ENCODE measurements around the gene ST3GAL4.
"Not testable (repeated sequence)": the region's sequence is repeated elsewhere in the genome, so short reads cannot be mapped to it uniquely, and the experiment has no call there.

Gene ST3GAL4

DNA sequence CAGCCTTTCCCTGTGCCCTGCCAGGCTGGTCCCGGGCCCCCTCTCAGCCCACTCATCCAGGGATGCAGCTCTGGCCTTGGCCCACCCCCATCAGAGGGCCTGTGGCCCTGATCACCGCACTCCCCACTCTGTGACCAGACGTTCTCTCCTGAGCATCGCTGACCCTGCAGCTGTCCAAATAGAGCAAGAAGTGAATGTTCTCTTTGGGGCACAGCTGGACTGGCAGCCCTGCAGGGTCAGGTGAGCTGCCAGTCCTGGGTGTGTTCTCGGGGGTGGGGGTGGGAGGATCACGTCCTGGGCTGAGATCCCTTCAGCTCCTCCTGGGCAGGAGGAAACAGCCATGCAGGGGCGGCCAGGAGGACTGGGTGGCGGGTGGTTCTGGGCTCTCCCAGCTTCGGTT is 9.2 kb downstream of the ST3GAL4 start:
- DNase-seq (ENCODE audit: low spot score), result not testable (repeated sequence)

DNA sequence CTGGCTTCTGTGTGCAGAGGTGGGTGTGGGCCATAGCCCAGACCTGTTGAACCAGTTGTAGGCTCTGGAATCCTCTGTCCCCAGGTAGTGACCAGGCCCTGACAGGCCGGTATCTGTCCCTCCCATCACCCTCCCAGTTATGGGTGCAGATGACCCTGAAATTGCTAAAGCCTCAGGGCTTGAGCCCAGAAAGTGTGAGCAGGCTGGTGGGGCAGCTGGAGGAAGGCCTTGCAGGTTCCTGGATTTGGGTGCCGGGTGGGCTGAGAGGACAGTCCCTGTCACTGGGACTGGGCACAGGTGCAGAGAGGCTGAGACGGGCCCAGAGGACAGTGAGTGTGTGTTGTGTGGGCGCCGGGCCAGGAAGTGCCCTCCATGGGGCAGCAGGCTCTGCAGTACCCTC is 10.0 kb downstream of the ST3GAL4 start:
- DNase-seq (ENCODE audit: low spot score), result not testable (repeated sequence)

GRCh38 chr11:126366064-126366822 is 10.8 kb downstream of the ST3GAL4 start:
- no peak for DNase-seq (ENCODE audit: low spot score)

DNA sequence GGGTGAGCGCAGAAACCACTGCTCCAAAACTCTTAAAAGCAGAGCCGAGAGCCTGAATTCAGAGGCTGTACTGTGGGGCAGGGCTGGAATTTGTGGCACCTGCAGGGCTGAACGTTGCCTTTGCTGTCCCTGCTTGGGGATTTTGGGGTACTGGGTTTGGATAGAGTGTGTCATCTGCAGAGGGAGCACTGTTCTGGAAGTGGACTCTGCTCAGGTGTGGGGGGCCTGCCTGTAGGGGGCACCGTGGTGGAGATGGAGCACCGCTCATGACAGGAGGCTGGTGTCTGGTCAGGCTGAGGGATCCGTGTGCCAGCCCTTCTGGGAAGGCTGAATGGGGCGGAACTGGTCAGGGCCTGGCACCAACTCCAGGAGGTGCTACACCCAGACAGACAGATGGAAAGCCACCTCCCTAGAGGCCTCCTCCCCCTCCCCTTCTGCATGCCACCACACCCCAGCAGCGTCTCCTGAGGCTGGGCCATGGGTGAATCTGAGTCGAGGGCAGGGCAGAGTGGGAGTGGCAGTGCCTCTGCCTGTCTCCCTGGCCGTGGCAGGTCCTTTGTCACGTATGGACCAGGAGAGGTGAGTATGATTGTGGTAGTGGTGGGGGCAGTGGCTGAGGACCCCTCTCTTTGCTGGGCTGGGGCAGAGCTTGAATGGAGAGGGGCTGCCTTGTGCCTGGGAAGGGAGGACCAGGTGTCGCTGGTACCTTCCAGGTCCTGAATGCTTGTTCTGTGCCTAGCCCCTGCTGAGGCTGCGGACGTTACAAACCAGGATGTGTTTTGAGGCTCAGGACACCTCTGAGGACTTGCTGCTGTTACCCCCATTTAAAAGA is 11.6 kb downstream of the ST3GAL4 start:
- not testable (repeated sequence) for DNase-seq (ENCODE audit: low spot score)

GRCh38 chr11:126367806-126368205 is 12.3 kb downstream of the ST3GAL4 start:
- not testable (repeated sequence) for DNase-seq (ENCODE audit: low spot score)

DNA sequence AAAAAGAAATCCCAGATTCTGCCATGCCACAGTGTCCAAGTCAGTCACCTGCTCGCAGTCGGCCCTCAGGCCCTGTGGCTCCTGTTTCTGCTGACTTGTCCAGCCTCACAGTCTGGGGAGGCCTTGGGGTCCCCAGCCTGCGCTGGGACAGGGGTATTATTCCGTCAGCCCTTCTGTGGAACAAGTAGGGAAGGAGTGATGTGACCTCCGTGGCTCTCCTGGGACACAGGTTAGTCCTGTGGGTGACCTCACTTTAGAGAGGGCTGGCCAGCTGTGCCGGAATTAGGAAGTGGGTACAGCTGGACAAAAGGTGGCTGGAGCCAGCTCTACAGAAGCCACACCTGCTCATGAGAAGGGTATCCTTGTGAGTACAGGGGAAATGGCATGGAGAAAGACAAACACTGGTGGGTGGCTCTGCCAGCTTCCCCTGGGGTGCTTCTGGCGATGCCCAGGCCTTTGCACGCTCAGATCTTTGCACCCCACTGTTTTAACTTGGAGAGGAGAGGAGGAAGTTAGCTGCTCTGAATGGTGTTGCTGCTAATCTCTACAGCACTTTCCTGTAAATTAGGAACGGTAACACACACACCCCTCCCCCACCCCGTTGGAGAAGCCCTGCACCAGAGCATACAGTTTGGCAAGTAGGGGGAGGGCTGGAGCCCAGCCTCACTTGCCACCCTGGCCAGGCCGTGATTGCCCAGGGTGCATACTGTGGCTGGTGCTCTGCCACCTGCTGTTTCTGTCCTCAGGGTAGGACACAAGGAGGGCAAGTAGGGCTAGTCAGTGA is 13.0 kb downstream of the ST3GAL4 start:
- DNase-seq (ENCODE audit: low spot score), result not testable (repeated sequence)

DNA sequence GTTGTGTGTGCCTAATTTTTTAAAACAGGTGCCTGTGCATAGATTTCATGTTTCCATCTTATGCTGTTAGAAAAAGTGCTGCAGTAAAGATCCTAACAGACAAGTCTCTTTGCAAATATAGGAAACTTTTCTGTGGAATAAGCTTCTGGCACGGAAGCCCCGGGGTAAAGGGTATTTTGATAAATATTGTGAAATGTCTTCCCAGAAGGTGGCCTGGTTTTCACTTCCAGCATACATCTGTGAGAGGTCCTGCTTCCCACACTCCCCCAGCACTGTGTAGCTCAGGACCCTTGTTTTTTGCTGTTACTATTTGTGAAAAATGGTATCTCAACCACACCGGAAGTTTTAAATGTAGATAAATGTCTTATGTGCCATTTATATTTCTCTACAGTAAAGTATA is 14.5 kb downstream of the ST3GAL4 start:
- no peak for DNase-seq (ENCODE audit: low spot score)

DNA sequence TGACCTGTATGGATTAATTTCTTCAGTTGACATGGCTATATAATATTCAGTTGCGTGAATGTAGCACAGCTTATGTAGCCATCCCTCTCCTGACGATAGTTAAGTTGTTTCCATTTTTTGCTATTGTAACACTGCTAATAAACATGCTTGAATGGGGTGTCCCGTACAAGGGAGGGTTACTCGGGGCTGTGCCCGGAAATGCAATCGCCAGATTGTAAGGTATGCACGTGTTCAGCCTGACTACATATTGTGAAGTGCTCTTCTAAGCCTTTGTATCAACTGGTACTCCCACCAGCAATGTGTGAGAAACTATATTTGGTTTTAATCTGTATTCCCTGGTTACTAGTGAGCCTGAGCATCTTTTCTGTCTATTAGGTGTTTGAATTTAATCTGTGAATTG is 16.1 kb downstream of the ST3GAL4 start:
- DNase-seq (ENCODE audit: low spot score), result no peak

DNA sequence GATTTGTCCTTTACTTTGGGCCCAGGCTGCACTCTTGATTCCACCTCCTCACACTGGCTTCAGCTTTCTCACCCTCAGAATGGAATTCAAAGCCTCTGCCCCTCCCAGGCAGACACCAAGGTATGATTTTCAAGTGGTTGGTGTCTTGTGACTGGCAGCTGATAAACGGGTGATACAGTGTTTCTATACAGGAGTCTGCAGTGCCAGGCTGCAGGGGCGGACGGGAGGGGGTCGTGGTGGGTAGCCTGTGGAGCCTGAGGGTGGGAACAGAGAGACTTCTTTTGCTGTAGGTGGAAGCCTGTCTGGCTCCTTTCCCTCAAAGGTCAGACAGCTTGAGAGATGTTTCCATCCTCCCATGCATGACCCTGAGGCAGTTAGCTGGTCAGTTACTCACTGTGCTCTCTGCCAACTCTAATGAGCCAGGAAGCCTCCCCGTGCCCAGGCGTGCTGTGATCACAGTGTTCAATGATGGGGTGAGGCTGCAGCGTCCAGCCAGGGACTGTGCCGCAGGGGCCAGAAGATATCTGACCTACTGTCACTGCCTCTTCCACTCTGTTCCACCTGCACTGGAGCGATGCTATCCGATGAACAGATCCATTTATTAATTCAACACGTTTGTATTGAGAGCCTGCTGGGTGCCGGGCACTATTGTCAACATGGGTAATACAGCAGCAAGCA is 18.0 kb downstream of the ST3GAL4 start:
- DNase-seq (ENCODE audit: low spot score), result not testable (repeated sequence)

DNA sequence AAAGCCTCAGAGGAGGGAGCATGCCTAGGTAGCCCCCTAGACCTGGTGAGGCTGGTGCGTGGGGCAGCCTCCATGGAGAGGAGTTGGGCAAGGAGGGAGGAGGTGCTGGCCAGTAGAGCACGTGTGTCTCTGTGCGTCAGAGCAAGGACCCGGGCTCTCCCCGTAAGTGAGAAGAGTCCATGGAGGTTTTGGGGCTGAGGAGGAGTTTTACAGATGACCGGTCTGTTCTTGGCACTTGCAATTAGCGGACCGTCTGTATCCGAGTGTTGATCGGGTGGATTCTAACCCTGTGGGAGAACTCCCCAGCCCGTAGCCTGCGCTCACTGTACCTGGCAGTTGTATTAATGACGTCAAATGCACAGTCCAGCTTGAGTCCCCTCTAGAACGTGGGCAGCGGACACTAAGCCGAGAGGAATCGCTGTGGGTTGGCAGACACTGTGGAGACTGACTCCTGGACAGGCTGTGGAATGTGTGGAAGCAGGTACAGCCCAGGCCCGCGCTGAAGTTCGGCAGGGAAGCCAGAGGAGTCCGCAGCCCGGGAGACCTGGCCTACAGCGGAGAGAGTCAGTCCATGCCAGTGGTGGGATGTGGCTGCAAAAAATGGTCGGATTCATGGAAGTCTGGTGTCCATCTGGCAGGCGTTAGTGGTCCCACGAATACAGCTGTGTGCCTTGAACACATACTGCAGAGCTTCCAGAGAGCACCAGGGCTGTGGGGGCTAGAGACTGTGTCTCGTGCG is 19.2 kb downstream of the ST3GAL4 start:
- DNase-seq (ENCODE audit: low spot score), result not testable (repeated sequence)

GRCh38 chr11:126375726-126376125 is 20.2 kb downstream of the ST3GAL4 start:
- DNase-seq (ENCODE audit: low spot score), result no peak

- DNase-seq (ENCODE audit: low spot score), result no peak
Observed at GRCh38 chr11:126378763-126379162, 23.3 kb downstream of the ST3GAL4 start.

DNA sequence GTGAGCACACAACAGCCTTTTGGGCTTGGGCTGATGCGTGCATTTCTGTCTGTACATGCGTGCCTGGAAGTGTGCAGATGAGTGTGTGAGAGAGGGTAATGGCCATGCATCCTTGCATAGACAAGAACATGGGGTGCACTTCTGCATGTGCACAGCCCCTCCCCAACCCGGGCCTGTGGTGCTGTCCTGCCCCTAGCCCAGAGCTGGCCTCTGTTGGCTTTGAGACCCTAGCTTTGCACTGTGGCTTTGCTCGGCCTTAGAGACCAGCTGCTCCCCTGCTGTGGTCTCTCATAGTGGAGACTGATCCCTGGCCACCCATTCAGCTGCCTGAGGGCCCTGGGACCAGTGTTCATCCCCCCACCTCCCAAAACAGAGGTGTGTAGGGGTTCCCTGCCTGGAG is 25.4 kb downstream of the ST3GAL4 start:
- no peak for DNase-seq (ENCODE audit: low spot score)

- DNase-seq (ENCODE audit: low spot score), result not testable (repeated sequence)
Observed at GRCh38 chr11:126381960-126382359, 26.5 kb downstream of the ST3GAL4 start.

GRCh38 chr11:126382641-126383040 is 27.2 kb downstream of the ST3GAL4 start:
- DNase-seq (ENCODE audit: low spot score), result not testable (repeated sequence)

- no peak for DNase-seq (ENCODE audit: low spot score)
Observed at GRCh38 chr11:126383339-126384335, 28.2 kb downstream of the ST3GAL4 start.

- no peak for DNase-seq (ENCODE audit: low spot score)
Observed at GRCh38 chr11:126384449-126385070, 29.1 kb downstream of the ST3GAL4 start.

DNA sequence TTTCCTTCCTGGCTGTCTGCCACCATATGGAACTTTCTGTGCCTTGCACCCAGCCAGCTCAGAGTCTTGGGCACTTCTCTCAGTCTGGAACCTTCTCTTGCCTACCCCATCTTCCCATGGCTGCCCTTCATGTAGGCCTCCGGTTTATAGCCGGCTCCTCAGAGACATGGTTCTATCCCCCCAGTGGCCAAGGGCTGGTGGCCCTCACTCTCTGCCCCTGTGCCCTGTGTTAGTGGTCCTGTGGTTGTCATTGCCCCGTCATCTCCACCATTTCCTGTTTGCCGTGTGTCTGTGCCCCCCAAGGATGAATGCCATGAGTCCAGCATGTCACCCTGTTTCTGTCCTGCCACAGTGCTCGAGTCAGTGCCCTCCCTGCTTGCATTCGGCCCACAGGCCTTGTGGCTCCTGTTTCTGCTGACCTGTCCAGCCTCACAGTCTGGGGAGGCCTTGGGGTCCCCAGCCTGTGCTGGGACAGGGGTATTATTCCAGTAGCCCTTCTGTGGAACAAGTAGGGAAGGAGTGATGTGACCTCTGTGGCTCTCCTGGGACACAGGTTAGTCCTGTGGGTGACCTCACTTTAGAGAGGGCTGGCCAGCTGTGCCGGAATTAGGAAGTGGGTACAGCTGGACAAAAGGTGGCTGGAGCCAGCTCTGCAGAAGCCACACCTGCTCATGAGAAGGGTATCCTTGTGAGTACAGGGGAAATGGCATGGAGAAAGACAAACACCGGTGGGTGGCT is 30.7 kb downstream of the ST3GAL4 start:
- DNase-seq (ENCODE audit: low spot score), result no peak

DNA sequence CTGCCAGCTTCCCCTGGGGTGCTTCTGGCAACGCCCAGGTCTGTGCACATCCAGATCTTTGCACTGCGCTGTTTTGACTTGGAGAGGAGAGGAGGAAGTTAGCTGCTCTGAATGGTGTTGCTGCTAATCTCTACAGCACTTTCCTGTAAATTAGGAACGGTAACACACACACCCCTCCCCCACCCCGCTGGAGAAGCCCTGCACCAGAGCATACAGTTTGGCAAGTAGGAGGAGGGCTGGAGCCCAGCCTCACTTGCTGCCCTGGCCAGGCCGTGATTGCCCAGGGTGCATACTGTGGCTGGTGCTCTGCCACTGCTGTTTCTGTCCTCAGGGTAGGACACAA is 31.2 kb downstream of the ST3GAL4 start:
- DNase-seq (ENCODE audit: low spot score), result not testable (repeated sequence)
